GM19463 (cell line): ENCODE results near the gene ACVR2A.

Source experiments
- ATAC-seq: cut with Tn5 transposase; IDR thresholded peaks from one replicate; pipeline ENCODE4 v1.9.1; 2021; ENCODE audit warnings: mild to moderate bottlenecking, moderate library complexity; ENCODE audit not compliant: unreplicated experiment

The ACVR2A gene

GRCh38 chr2:147844697-147845410, at the start of gene ACVR2A:
Gene ACVR2A, plus strand, starts transcription at chr2:147845029. Its CDS starts 124 bp downstream, at chr2:147845153.
- ATAC-seq, result peak; percentile 35

GRCh38 chr2:147800316-147800715, 44.5 kb upstream of the ACVR2A start:
- no peak for ATAC-seq

GRCh38 chr2:147806846-147807245, 38.0 kb upstream of the ACVR2A start:
- ATAC-seq, result no peak

- ATAC-seq, result no peak
Observed at GRCh38 chr2:147808520-147808919, 36.3 kb upstream of the ACVR2A start.

GRCh38 chr2:147810883-147811765, 33.7 kb upstream of the ACVR2A start:
- no peak for ATAC-seq

- no peak for ATAC-seq
Observed at GRCh38 chr2:147818741-147819140, 26.1 kb upstream of the ACVR2A start.

GRCh38 chr2:147824620-147825019, 20.2 kb upstream of the ACVR2A start:
- ATAC-seq, result no peak

- ATAC-seq, result no peak
Observed at GRCh38 chr2:147826278-147827087, 18.3 kb upstream of the ACVR2A start.

- no peak for ATAC-seq
Observed at GRCh38 chr2:147827088-147827375, 17.8 kb upstream of the ACVR2A start.

- ATAC-seq, result no peak
Observed at GRCh38 chr2:147829106-147829505, 15.7 kb upstream of the ACVR2A start.

GRCh38 chr2:147836099-147836498, 8.7 kb upstream of the ACVR2A start:
- ATAC-seq, result no peak

GRCh38 chr2:147843391-147843863, 1.4 kb upstream of the ACVR2A start:
- no peak for ATAC-seq

GRCh38 chr2:147843864-147844696, 749 bp upstream of the ACVR2A start:
- peak; percentile 85 for ATAC-seq

- peak; percentile 38 for ATAC-seq
Observed at GRCh38 chr2:147845411-147845971, 662 bp downstream of the ACVR2A start.

- no peak for ATAC-seq
Observed at GRCh38 chr2:147846412-147847081, 1.7 kb downstream of the ACVR2A start.

- no peak for ATAC-seq
Observed at GRCh38 chr2:147847746-147848391, 3.0 kb downstream of the ACVR2A start.

GRCh38 chr2:147850838-147851237, 6.0 kb downstream of the ACVR2A start:
- no peak for ATAC-seq

GRCh38 chr2:147851244-147851930, 6.6 kb downstream of the ACVR2A start:
- no peak for ATAC-seq
